ENCODE measurements around the gene NEDD4. TPM values are rescaled to one million over a fixed set of nuclear protein-coding genes. Genes with fewer than 3 reads are reported as not detected.

The NEDD4 gene
- total RNA-seq, 1 experiment from 2014 or later: 18.8 TPM

GRCh38 chr15:56035166-56035565 lies 41.8 kb upstream of the NEDD4 start:
- H3K27ac ChIP-seq (ENCODE audit: low read length): no peak overlapping the region
- ATAC-seq: no peak
- TF ChIP-seq TCF7L2 (IDR thresholded peaks at IDR 0.05; ENCODE audit: low read depth, low read length) (no peak), CTCF (IDR thresholded peaks at IDR 0.05) (no peak), POLR2AphosphoS5 (IDR thresholded peaks at IDR 0.05; ENCODE audit: low read depth, low read length) (no peak), REST (IDR thresholded peaks at IDR 0.05; ENCODE audit: insufficient read depth in 1 of 2, low read depth in 2 of 2, low read length in 1 of 2) (no peak), SIN3A (IDR thresholded peaks at IDR 0.05; ENCODE audit: borderline replicate concordance, insufficient read depth, low read depth, low read length) (no peak)
- H3K36me3 ChIP-seq (ENCODE audit: control insufficient read depth, insufficient read depth, low read length): no peaks in the 10 kb centered on the region
- no peaks in the 10 kb centered on the region for H3K4me1 ChIP-seq (ENCODE audit: control insufficient read depth, insufficient read depth, low read length)
- in situ Hi-C loops (cut with HindIII; ENCODE audit: low pct_unique_long_range_greater_than_20kb, low sequenced_read_pairs) (no loop called here), intact Hi-C loops (cut with micrococcal nuclease; ENCODE audit: unreplicated experiment) (no loop called here)
- CTCF ChIA-PET: no interaction called here
- H3K27me3 ChIP-seq (ENCODE audit: control insufficient read depth, insufficient read depth, low read length): no peaks in the 10 kb centered on the region
- no peaks in the 10 kb centered on the region for H3K9me3 ChIP-seq (ENCODE audit: control insufficient read depth, insufficient read depth, low read depth, low read length)
- POLR2A ChIA-PET: no interaction called here
- no TSS peak for BruUV-seq (replicated peaks)
- H3K4me3 ChIP-seq (ENCODE audit: low read depth in 2 of 2, low read length in 2 of 2): no peak overlapping the region
- DNase-seq (ENCODE audit: low read depth, low spot score): no peak

GRCh38 chr15:56034514-56034913 lies 41.1 kb upstream of the NEDD4 start:
- Histone ChIP-seq H3K4me1 (ENCODE audit: control insufficient read depth, insufficient read depth, low read length) (no peaks in the 10 kb centered on the region), H3K4me3 (ENCODE audit: low read depth in 2 of 2, low read length in 2 of 2) (no peak overlapping the region), H3K36me3 (ENCODE audit: control insufficient read depth, insufficient read depth, low read length) (no peaks in the 10 kb centered on the region), H3K27ac (ENCODE audit: low read length) (no peak overlapping the region), H3K9me3 (ENCODE audit: control insufficient read depth, insufficient read depth, low read depth, low read length) (no peaks in the 10 kb centered on the region), H3K27me3 (ENCODE audit: control insufficient read depth, insufficient read depth, low read length) (no peaks in the 10 kb centered on the region)
- ChIA-PET CTCF (interaction anchor here (0.6 kb wide), 1 partner anchor 23 kb away, joined by 3 read pairs; no protein-coding TSS in a partner anchor), POLR2A (no interaction called here)
- BruUV-seq (replicated peaks): no TSS peak
- intact Hi-C loops (cut with micrococcal nuclease; ENCODE audit: unreplicated experiment): no loop called here
- ATAC-seq (no peak), DNase-seq (ENCODE audit: low read depth, low spot score) (no peak)
- in situ Hi-C loops (cut with HindIII; ENCODE audit: low pct_unique_long_range_greater_than_20kb, low sequenced_read_pairs): no loop called here
- no peak for TF ChIP-seq TCF7L2 (IDR thresholded peaks at IDR 0.05; ENCODE audit: low read depth, low read length)
- TF ChIP-seq REST (IDR thresholded peaks at IDR 0.05; ENCODE audit: insufficient read depth in 1 of 2, low read depth in 2 of 2, low read length in 1 of 2): no peak
- TF ChIP-seq POLR2AphosphoS5 (IDR thresholded peaks at IDR 0.05; ENCODE audit: low read depth, low read length): no peak
- TF ChIP-seq SIN3A (IDR thresholded peaks at IDR 0.05; ENCODE audit: borderline replicate concordance, insufficient read depth, low read depth, low read length): no peak
- no peak for TF ChIP-seq CTCF (IDR thresholded peaks at IDR 0.05)

Measured in Panc1 (cell line).